ENCODE measurements around the gene FMNL2.

GRCh38 chr2:152407806-152408205, 72.8 kb downstream of the FMNL2 start:
- TF ChIP-seq ZFP3 (CRISPR knock-in tag; IDR thresholded peaks at IDR 0.05): no peak
- no peak for TF ChIP-seq RARB (CRISPR knock-in tag; IDR thresholded peaks at IDR 0.05)
- no peak for TF ChIP-seq CREB5 (CRISPR knock-in tag; IDR thresholded peaks at IDR 0.05; ENCODE audit: low read depth)
- no peak for TF ChIP-seq ISL1 (CRISPR knock-in tag; IDR thresholded peaks at IDR 0.05)
